SK-N-SH (cell line): ENCODE measurements around the gene ANKAR.

ENCODE experiments used
- EP300 ChIP-seq, 2 experiments: IDR thresholded peaks; 2 replicates each; pipeline versions ENCODE4 v1.4.0 to v1.6.1; 2012; ENCODE audit warnings: borderline replicate concordance in 1 of 2, low read depth in 1 of 2, low read length in 1 of 2
- EZH2phosphoT487 ChIP-seq: fragments of 200-600 bp; sonication (generic); IDR thresholded peaks from 2 replicates; pipeline ENCODE4 v1.6.1; 2017; ENCODE audit warnings: low read depth, mixed run types, mild to moderate bottlenecking, antibody characterized with exemption, moderate library complexity, borderline replicate concordance
- FOXJ3 ChIP-seq: sonication (generic); formaldehyde crosslinking; IDR thresholded peaks from 2 replicates; pipeline ENCODE4 v1.5.1; 2020; ENCODE audit warnings: mild to moderate bottlenecking, missing genetic modification reagents
- GATA2 ChIP-seq: sonication (generic); formaldehyde crosslinking; IDR thresholded peaks from 2 replicates; pipeline ENCODE4 v1.5.0; 2020; ENCODE audit warnings: mild to moderate bottlenecking, missing genetic modification reagents
- MXI1 ChIP-seq: IDR thresholded peaks from 2 replicates; pipeline ENCODE4 v1.6.1; 2012; ENCODE audit warnings: mild to moderate bottlenecking, low read depth, low read length, improper control_type of control experiment
- POLR2AphosphoS5 ChIP-seq: IDR thresholded peaks from 2 replicates; pipeline ENCODE4 v1.6.1; 2012; ENCODE audit warnings: low read depth, low read length
- RCOR1 ChIP-seq: fragments of 150-350 bp; IDR thresholded peaks from 2 replicates; pipeline ENCODE4 v1.6.1; 2017; ENCODE audit warnings: antibody characterized with exemption, low read length
- SMC3 ChIP-seq: IDR thresholded peaks from 2 replicates; pipeline ENCODE4 v1.6.1; 2012; ENCODE audit warnings: low read depth, low read length, improper control_type of control experiment
- TEAD4 ChIP-seq: IDR thresholded peaks from 2 replicates; pipeline ENCODE4 v1.4.0; 2012; ENCODE audit warnings: mild to moderate bottlenecking, borderline replicate concordance; ENCODE audit not compliant: insufficient read depth
- YY1 ChIP-seq: IDR thresholded peaks from 2 replicates; pipeline ENCODE4 v1.4.0; 2012; ENCODE audit warnings: low read depth, mild to moderate bottlenecking
- TF ChIP-seq, protein P1 (sequence below): fragments of 200-600 bp; sonication (generic); IDR thresholded peaks from 2 replicates; pipeline ENCODE4 v1.6.1; 2017; ENCODE audit warnings: antibody characterized with exemption, mild to moderate bottlenecking, moderate library complexity
- TF ChIP-seq, protein P2 (sequence below): IDR thresholded peaks from 2 replicates; pipeline ENCODE4 v1.4.0; 2012; ENCODE audit warnings: low read depth, borderline replicate concordance
- TF ChIP-seq, protein P3 (sequence below): IDR thresholded peaks from 2 replicates; pipeline ENCODE4 v1.4.0; 2012; ENCODE audit warnings: low read depth, borderline replicate concordance
- TF ChIP-seq, protein P4 (sequence below): IDR thresholded peaks from 2 replicates; pipeline ENCODE4 v1.4.0; 2012; ENCODE audit warnings: low read depth

DNA sequence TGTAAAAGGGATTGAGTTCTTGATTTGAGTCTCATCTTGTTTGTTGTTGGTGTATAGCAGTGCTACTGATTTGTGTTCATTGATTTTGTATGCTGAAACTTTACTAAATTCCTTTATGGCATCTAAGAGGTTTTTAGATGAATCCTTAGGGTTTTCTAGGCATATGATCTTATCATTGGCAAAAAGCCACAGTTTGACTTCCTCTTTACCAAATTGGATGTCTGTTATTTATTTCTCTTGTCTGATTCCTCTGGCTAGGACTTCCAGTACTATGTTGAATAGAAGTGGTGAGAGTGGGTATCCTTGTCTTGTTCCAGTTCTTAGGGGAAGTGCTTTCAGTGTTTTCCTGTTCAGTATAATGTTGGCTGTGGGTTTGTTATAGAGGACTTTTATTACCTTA, 4.8 kb downstream of the ANKAR start:
- TF ChIP-seq, protein P1, sequence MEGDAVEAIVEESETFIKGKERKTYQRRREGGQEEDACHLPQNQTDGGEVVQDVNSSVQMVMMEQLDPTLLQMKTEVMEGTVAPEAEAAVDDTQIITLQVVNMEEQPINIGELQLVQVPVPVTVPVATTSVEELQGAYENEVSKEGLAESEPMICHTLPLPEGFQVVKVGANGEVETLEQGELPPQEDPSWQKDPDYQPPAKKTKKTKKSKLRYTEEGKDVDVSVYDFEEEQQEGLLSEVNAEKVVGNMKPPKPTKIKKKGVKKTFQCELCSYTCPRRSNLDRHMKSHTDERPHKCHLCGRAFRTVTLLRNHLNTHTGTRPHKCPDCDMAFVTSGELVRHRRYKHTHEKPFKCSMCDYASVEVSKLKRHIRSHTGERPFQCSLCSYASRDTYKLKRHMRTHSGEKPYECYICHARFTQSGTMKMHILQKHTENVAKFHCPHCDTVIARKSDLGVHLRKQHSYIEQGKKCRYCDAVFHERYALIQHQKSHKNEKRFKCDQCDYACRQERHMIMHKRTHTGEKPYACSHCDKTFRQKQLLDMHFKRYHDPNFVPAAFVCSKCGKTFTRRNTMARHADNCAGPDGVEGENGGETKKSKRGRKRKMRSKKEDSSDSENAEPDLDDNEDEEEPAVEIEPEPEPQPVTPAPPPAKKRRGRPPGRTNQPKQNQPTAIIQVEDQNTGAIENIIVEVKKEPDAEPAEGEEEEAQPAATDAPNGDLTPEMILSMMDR = no peak
- TF ChIP-seq FOXJ3 (CRISPR knock-in tag) = no peak
- TF ChIP-seq EP300 (IDR thresholded peaks at IDR 0.05; ENCODE audit: borderline replicate concordance in 1 of 2, low read depth in 1 of 2, low read length in 1 of 2) = no peak
- TF ChIP-seq, protein P2, sequence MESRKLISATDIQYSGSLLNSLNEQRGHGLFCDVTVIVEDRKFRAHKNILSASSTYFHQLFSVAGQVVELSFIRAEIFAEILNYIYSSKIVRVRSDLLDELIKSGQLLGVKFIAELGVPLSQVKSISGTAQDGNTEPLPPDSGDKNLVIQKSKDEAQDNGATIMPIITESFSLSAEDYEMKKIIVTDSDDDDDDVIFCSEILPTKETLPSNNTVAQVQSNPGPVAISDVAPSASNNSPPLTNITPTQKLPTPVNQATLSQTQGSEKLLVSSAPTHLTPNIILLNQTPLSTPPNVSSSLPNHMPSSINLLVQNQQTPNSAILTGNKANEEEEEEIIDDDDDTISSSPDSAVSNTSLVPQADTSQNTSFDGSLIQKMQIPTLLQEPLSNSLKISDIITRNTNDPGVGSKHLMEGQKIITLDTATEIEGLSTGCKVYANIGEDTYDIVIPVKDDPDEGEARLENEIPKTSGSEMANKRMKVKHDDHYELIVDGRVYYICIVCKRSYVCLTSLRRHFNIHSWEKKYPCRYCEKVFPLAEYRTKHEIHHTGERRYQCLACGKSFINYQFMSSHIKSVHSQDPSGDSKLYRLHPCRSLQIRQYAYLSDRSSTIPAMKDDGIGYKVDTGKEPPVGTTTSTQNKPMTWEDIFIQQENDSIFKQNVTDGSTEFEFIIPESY = no peak
- no peak for TF ChIP-seq YY1
- TF ChIP-seq POLR2AphosphoS5 = no peak
- TF ChIP-seq SMC3 = no peak
- TF ChIP-seq, protein P3, sequence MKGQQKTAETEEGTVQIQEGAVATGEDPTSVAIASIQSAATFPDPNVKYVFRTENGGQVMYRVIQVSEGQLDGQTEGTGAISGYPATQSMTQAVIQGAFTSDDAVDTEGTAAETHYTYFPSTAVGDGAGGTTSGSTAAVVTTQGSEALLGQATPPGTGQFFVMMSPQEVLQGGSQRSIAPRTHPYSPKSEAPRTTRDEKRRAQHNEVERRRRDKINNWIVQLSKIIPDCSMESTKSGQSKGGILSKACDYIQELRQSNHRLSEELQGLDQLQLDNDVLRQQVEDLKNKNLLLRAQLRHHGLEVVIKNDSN = no peak
- no peak for TF ChIP-seq MXI1
- no peak for TF ChIP-seq TEAD4
- TF ChIP-seq GATA2 (CRISPR knock-in tag) = no peak
- TF ChIP-seq EZH2phosphoT487 = no peak
- TF ChIP-seq, protein P4, sequence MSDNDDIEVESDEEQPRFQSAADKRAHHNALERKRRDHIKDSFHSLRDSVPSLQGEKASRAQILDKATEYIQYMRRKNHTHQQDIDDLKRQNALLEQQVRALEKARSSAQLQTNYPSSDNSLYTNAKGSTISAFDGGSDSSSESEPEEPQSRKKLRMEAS = no peak
- no peak for TF ChIP-seq RCOR1
